Smooth muscle cell (in vitro differentiated cells): ENCODE data around the gene KRTAP12-1. TPM values are rescaled to one million over a fixed set of nuclear protein-coding genes. Genes with fewer than 3 reads are reported as not detected.

Experiments
- DNase-seq: peaks from one replicate; lab custom pipeline; 2025; ENCODE audit not compliant: unreplicated experiment; lab: John Stamatoyannopoulos, UW
- H2AFZ ChIP-seq: fragments of 200-600 bp; sonication (generic); 2 replicates; pipeline ENCODE4 v1.6.0; 2016; ENCODE audit warnings: antibody characterized with exemption, low read depth, mild to moderate bottlenecking
- H3F3A ChIP-seq: fragments of 200-600 bp; sonication (generic); 2 replicates; pipeline ENCODE4 v1.6.0; 2017; ENCODE audit warnings: antibody characterized with exemption, low read depth
- H3K27ac ChIP-seq: fragments of 200-600 bp; sonication (generic); 2 replicates; pipeline ENCODE4 v1.5.1; 2016; ENCODE audit warnings: low read depth, mild to moderate bottlenecking
- H3K27me3 ChIP-seq: fragments of 200-600 bp; sonication (generic); 2 replicates; pipeline ENCODE4 v1.6.1; 2016; ENCODE audit warnings: low read depth, mild to moderate bottlenecking
- H3K36me3 ChIP-seq: fragments of 200-600 bp; sonication (generic); 2 replicates; pipeline ENCODE4 v1.5.1; 2016; ENCODE audit warnings: low read depth
- H3K4me1 ChIP-seq: fragments of 200-600 bp; sonication (generic); 2 replicates; pipeline ENCODE4 v1.5.1; 2016; ENCODE audit warnings: low read depth
- H3K4me2 ChIP-seq: fragments of 200-600 bp; sonication (generic); 2 replicates; pipeline ENCODE4 v1.6.0; 2016; ENCODE audit warnings: mild to moderate bottlenecking
- H3K4me3 ChIP-seq: fragments of 200-600 bp; sonication (generic); 2 replicates; pipeline ENCODE4 v1.5.1; 2016; ENCODE audit warnings: mild to moderate bottlenecking
- H3K79me2 ChIP-seq: fragments of 200-600 bp; sonication (generic); 2 replicates; pipeline ENCODE4 v1.6.0; 2016; ENCODE audit warnings: low read depth, mild to moderate bottlenecking
- H3K9ac ChIP-seq: fragments of 200-600 bp; sonication (generic); 2 replicates; pipeline ENCODE4 v1.6.0; 2016; ENCODE audit warnings: low read depth
- H3K9me3 ChIP-seq: fragments of 200-600 bp; sonication (generic); replicated peaks from 2 replicates; pipeline ENCODE4 v1.5.1; 2016; ENCODE audit warnings: low read depth
- H4K20me1 ChIP-seq: fragments of 200-600 bp; sonication (generic); 2 replicates; pipeline ENCODE4 v1.6.0; 2016; ENCODE audit warnings: low read depth
- CTCF ChIP-seq: fragments of 200-600 bp; sonication (generic); IDR thresholded peaks from 2 replicates; pipeline ENCODE4 v1.5.1; 2017; ENCODE audit warnings: borderline replicate concordance, mild to moderate bottlenecking, antibody characterized with exemption; ENCODE audit not compliant: insufficient read depth, poor library complexity, severe bottlenecking
- WGBS: methylation state at CpG from one replicate; pipeline ENCODE4 v1.1.7; 2016; ENCODE audit warnings: low lambda C conversion rate; 5-methylcytosine and 5-hydroxymethylcytosine counted together
- polyA plus RNA-seq: library from polyadenylated mRNA; unstranded; fragments of >200 nt; fragmentation: Nextera tagmentation; extraction: Ambion mirVana; gene quantifications from 2 replicates; pipeline ENCODE4 v1.2.1, GENCODE V29; 2016
- total RNA-seq: library from RNA; depleted of rRNA; stranded (reverse); fragments of >200 nt; gene quantifications from 2 replicates; pipeline ENCODE4 v1.2.3, GENCODE V29; 2014

KRTAP12-1 gene
- total and polyA plus RNA-seq, 2 experiments from 2014 or later = not detected

GRCh38 chr21:44718571-44718970 lies 36.6 kb upstream of the KRTAP12-1 start:
- Histone ChIP-seq H3K9ac (no peak overlapping the region), H3K36me3 (no peaks in the 10 kb centered on the region), H3K79me2 (no peaks in the 10 kb centered on the region), H3F3A (no peaks in the 10 kb centered on the region), H3K9me3 (no peaks in the 10 kb centered on the region), H3K4me2 (no peak overlapping the region), H2AFZ (no peak overlapping the region), H3K4me3 (no peak overlapping the region), H3K27ac (no peak overlapping the region), H4K20me1 (no peaks in the 10 kb centered on the region), H3K4me1 (no peaks in the 10 kb centered on the region), H3K27me3 (peaks cover 53% of the 10 kb centered on the region)
- WGBS = 56% methylated on average over 6 of the region's 6 CpGs
- no peak for TF ChIP-seq CTCF
- no peak for DNase-seq

GRCh38 chr21:44718093-44718492 lies 36.1 kb upstream of the KRTAP12-1 start:
- no peaks in the 10 kb centered on the region for H4K20me1 ChIP-seq
- H3K4me2 ChIP-seq = no peak overlapping the region
- WGBS = 78% methylated on average over 2 of the region's 2 CpGs
- no peak overlapping the region for H3K9ac ChIP-seq
- H3K4me3 ChIP-seq = no peak overlapping the region
- no peak overlapping the region for H3K27ac ChIP-seq
- H3K27me3 ChIP-seq = peaks cover 58% of the 10 kb centered on the region
- H2AFZ ChIP-seq = no peak overlapping the region
- no peaks in the 10 kb centered on the region for H3K79me2 ChIP-seq
- no peaks in the 10 kb centered on the region for H3K9me3 ChIP-seq
- no peak for TF ChIP-seq CTCF
- no peaks in the 10 kb centered on the region for H3K36me3 ChIP-seq
- H3K4me1 ChIP-seq = no peaks in the 10 kb centered on the region
- no peak for DNase-seq
- H3F3A ChIP-seq = no peaks in the 10 kb centered on the region

GRCh38 chr21:44716984-44717383 lies 35.0 kb upstream of the KRTAP12-1 start:
- Histone ChIP-seq H3F3A (no peaks in the 10 kb centered on the region), H3K9me3 (no peaks in the 10 kb centered on the region), H4K20me1 (no peaks in the 10 kb centered on the region), H3K9ac (no peak overlapping the region), H3K4me1 (no peaks in the 10 kb centered on the region), H3K27ac (no peak overlapping the region), H3K36me3 (no peaks in the 10 kb centered on the region), H3K79me2 (no peaks in the 10 kb centered on the region), H3K4me2 (no peak overlapping the region), H3K4me3 (no peak overlapping the region), H3K27me3 (peaks cover 63% of the 10 kb centered on the region), H2AFZ (no peak overlapping the region)
- no peak for DNase-seq
- no peak for TF ChIP-seq CTCF

GRCh38 chr21:44714905-44715304 lies 32.9 kb upstream of the KRTAP12-1 start:
- Histone ChIP-seq H3F3A (no peaks in the 10 kb centered on the region), H3K9me3 (no peaks in the 10 kb centered on the region), H3K4me1 (peaks cover 19% of the 10 kb centered on the region), H3K4me3 (no peak overlapping the region), H3K4me2 (no peak overlapping the region), H3K27ac (no peak overlapping the region), H3K9ac (no peak overlapping the region), H3K36me3 (no peaks in the 10 kb centered on the region), H3K27me3 (peaks cover 84% of the 10 kb centered on the region), H3K79me2 (no peaks in the 10 kb centered on the region), H4K20me1 (no peaks in the 10 kb centered on the region), H2AFZ (no peak overlapping the region)
- 45% methylated on average over 8 of the region's 8 CpGs for WGBS
- DNase-seq = no peak
- TF ChIP-seq CTCF = no peak
